Measurements from ENCODE around the gene CENPA. TPM values are rescaled to one million over a fixed set of nuclear protein-coding genes. Genes with fewer than 3 reads are reported as not detected.
"Not testable (repeated sequence)": the region's sequence is repeated elsewhere in the genome, so short reads cannot be mapped to it uniquely, and the experiment has no call there.

Gene CENPA
- total and polyA plus RNA-seq, 2 donors (not counting 1 experiment from before 2014, with no cell fraction given): 6.1 to 9.7 TPM

GRCh38 chr2:26759845-26760244 is 26.0 kb upstream of the CENPA start:
- no peak overlapping the region for H3K4me3 ChIP-seq (replicated peaks in 1 of 4; ENCODE audit: control extremely low read depth in 1 of 4, insufficient read depth in 1 of 4, low read depth in 3 of 4, low read length in 4 of 4)
- no peaks in the 10 kb centered on the region for H3K27me3 ChIP-seq (ENCODE audit: control insufficient read depth, insufficient read depth, low read length)
- no peaks in the 10 kb centered on the region for H3K36me3 ChIP-seq (ENCODE audit: control insufficient read depth, insufficient read depth, low read length)
- H3K4me1 ChIP-seq (ENCODE audit: control insufficient read depth, extremely low read depth, insufficient read depth, low read length): peaks cover 16% of the 10 kb centered on the region
- no peaks in the 10 kb centered on the region for H3K9me3 ChIP-seq (ENCODE audit: control insufficient read depth, insufficient read depth, low read depth, low read length)
- no peak overlapping the region for H3K27ac ChIP-seq (ENCODE audit: insufficient read depth, low read length)
- H4K20me1 ChIP-seq (ENCODE audit: control insufficient read depth, extremely low read depth, insufficient read depth, low read length): no peaks in the 10 kb centered on the region
- no peak for DNase-seq (ENCODE audit: low read depth in 2 of 2)
- no peak overlapping the region for H3K9ac ChIP-seq (ENCODE audit: insufficient read depth, low read length)
- H3K79me2 ChIP-seq (ENCODE audit: control insufficient read depth, insufficient read depth, low read length): peaks cover 7% of the 10 kb centered on the region
- no peak for TF ChIP-seq CTCF (conservative IDR thresholded peaks at IDR 0.05 in 1 of 2, IDR thresholded peaks at IDR 0.05 in 1 of 2; ENCODE audit: low read depth in 1 of 2, low read length in 2 of 2)
- TF ChIP-seq EZH2 (IDR thresholded peaks at IDR 0.05; ENCODE audit: low read length, missing control alignments): no peak
- H3K4me2 ChIP-seq (ENCODE audit: extremely low read depth, insufficient read depth, low read length): no peak overlapping the region
- H2AFZ ChIP-seq (ENCODE audit: low read length): no peak overlapping the region

- not testable (repeated sequence) for H3K27me3 ChIP-seq (ENCODE audit: control insufficient read depth, insufficient read depth, low read length); H3K9me3 ChIP-seq (ENCODE audit: control insufficient read depth, insufficient read depth, low read depth, low read length); H3K4me2 ChIP-seq (ENCODE audit: extremely low read depth, insufficient read depth, low read length); H2AFZ ChIP-seq (ENCODE audit: low read length); H4K20me1 ChIP-seq (ENCODE audit: control insufficient read depth, extremely low read depth, insufficient read depth, low read length); H3K27ac ChIP-seq (ENCODE audit: insufficient read depth, low read length); H3K36me3 ChIP-seq (ENCODE audit: control insufficient read depth, insufficient read depth, low read length); DNase-seq (ENCODE audit: low read depth in 2 of 2); H3K4me3 ChIP-seq (replicated peaks in 1 of 4; ENCODE audit: control extremely low read depth in 1 of 4, insufficient read depth in 1 of 4, low read depth in 3 of 4, low read length in 4 of 4); H3K9ac ChIP-seq (ENCODE audit: insufficient read depth, low read length)
- H3K4me1 ChIP-seq (ENCODE audit: control insufficient read depth, extremely low read depth, insufficient read depth, low read length): peaks cover 21% of the 10 kb centered on the region
- H3K79me2 ChIP-seq (ENCODE audit: control insufficient read depth, insufficient read depth, low read length): peaks cover 19% of the 10 kb centered on the region
Observed at GRCh38 chr2:26760991-26761390, 24.9 kb upstream of the CENPA start.

GRCh38 chr2:26763019-26763418 is 22.8 kb upstream of the CENPA start:
- no peak overlapping the region for H3K4me3 ChIP-seq (replicated peaks in 1 of 4; ENCODE audit: control extremely low read depth in 1 of 4, insufficient read depth in 1 of 4, low read depth in 3 of 4, low read length in 4 of 4)
- no peak overlapping the region for H2AFZ ChIP-seq (ENCODE audit: low read length)

More at GRCh38 chr2:26763019-26763418, 22.8 kb upstream of the CENPA start:
- Histone ChIP-seq H3K4me2 (ENCODE audit: extremely low read depth, insufficient read depth, low read length) (no peak overlapping the region), H3K27me3 (ENCODE audit: control insufficient read depth, insufficient read depth, low read length) (no peaks in the 10 kb centered on the region), H3K79me2 (ENCODE audit: control insufficient read depth, insufficient read depth, low read length) (peaks cover 37% of the 10 kb centered on the region), H3K9ac (ENCODE audit: insufficient read depth, low read length) (no peak overlapping the region), H3K27ac (ENCODE audit: insufficient read depth, low read length) (no peak overlapping the region), H3K4me1 (ENCODE audit: control insufficient read depth, extremely low read depth, insufficient read depth, low read length) (peaks cover 16% of the 10 kb centered on the region), H3K36me3 (ENCODE audit: control insufficient read depth, insufficient read depth, low read length) (peaks cover 2% of the 10 kb centered on the region), H3K9me3 (ENCODE audit: control insufficient read depth, insufficient read depth, low read depth, low read length) (no peaks in the 10 kb centered on the region), H4K20me1 (ENCODE audit: control insufficient read depth, extremely low read depth, insufficient read depth, low read length) (no peaks in the 10 kb centered on the region)
- DNase-seq (ENCODE audit: low read depth in 2 of 2): no peak
- no peak for TF ChIP-seq EZH2 (IDR thresholded peaks at IDR 0.05; ENCODE audit: low read length, missing control alignments)
- TF ChIP-seq CTCF (conservative IDR thresholded peaks at IDR 0.05 in 1 of 2, IDR thresholded peaks at IDR 0.05 in 1 of 2; ENCODE audit: low read depth in 1 of 2, low read length in 2 of 2): no peak

All from fibroblast of lung (primary cell).